Vagina (tissue), 2 donors: ENCODE data around the gene NEK8.

Experiments used
- POLR2A ChIP-seq, 2 donors: fragments of 450-650 bp; IDR thresholded peaks; one replicate each; pipeline ENCODE4 v1.6.1; 2017; ENCODE audit warnings: antibody characterized with exemption in 2 of 2, mild to moderate bottlenecking in 2 of 2, moderate library complexity in 2 of 2
- POLR2AphosphoS5 ChIP-seq, 2 donors: sonication (generic); formaldehyde crosslinking; IDR thresholded peaks; one replicate each; pipeline ENCODE4 v1.9.0; 2017; ENCODE audit warnings: antibody characterized with exemption in 2 of 2, mild to moderate bottlenecking in 2 of 2, low read depth in 1 of 2; ENCODE audit not compliant: insufficient read depth in 1 of 2
- TF ChIP-seq, protein P1 (sequence below), 3 experiments: fragments of 450-650 bp in 2 of 3; fragments of 200-600 bp in 1 of 3; sonication (generic) in 1 of 3; IDR thresholded peaks; one replicate each; pipeline ENCODE4 v1.5.1; 2017 to 2019; ENCODE audit warnings: antibody characterized with exemption in 3 of 3, mild to moderate bottlenecking in 2 of 3, moderate library complexity in 2 of 3

- TF ChIP-seq, protein P1, sequence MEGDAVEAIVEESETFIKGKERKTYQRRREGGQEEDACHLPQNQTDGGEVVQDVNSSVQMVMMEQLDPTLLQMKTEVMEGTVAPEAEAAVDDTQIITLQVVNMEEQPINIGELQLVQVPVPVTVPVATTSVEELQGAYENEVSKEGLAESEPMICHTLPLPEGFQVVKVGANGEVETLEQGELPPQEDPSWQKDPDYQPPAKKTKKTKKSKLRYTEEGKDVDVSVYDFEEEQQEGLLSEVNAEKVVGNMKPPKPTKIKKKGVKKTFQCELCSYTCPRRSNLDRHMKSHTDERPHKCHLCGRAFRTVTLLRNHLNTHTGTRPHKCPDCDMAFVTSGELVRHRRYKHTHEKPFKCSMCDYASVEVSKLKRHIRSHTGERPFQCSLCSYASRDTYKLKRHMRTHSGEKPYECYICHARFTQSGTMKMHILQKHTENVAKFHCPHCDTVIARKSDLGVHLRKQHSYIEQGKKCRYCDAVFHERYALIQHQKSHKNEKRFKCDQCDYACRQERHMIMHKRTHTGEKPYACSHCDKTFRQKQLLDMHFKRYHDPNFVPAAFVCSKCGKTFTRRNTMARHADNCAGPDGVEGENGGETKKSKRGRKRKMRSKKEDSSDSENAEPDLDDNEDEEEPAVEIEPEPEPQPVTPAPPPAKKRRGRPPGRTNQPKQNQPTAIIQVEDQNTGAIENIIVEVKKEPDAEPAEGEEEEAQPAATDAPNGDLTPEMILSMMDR (IDR thresholded peaks at IDR 0.05) = no peak
- no peak for TF ChIP-seq POLR2A (IDR thresholded peaks at IDR 0.05)
- no peak for TF ChIP-seq POLR2AphosphoS5 (IDR thresholded peaks at IDR 0.05; ENCODE audit: insufficient read depth in 1 of 2, low read depth in 1 of 2)
Measured at GRCh38 chr17:28763137-28763799, 34.7 kb downstream of the NEK8 start.
